GM19328 (cell line): ENCODE results near the gene TJP1.
"Not testable (repeated sequence)": the region's sequence is repeated elsewhere in the genome, so short reads cannot be mapped to it uniquely, and the experiment has no call there.

Experiments
- ATAC-seq: cut with Tn5 transposase; IDR thresholded peaks from one replicate; pipeline ENCODE4 v1.9.1; 2021; ENCODE audit warnings: mild to moderate bottlenecking, moderate library complexity; ENCODE audit not compliant: unreplicated experiment

TJP1 gene

GRCh38 chr15:29708519-29708918 is 113.7 kb downstream of the TJP1 start:
- no peak for ATAC-seq

DNA sequence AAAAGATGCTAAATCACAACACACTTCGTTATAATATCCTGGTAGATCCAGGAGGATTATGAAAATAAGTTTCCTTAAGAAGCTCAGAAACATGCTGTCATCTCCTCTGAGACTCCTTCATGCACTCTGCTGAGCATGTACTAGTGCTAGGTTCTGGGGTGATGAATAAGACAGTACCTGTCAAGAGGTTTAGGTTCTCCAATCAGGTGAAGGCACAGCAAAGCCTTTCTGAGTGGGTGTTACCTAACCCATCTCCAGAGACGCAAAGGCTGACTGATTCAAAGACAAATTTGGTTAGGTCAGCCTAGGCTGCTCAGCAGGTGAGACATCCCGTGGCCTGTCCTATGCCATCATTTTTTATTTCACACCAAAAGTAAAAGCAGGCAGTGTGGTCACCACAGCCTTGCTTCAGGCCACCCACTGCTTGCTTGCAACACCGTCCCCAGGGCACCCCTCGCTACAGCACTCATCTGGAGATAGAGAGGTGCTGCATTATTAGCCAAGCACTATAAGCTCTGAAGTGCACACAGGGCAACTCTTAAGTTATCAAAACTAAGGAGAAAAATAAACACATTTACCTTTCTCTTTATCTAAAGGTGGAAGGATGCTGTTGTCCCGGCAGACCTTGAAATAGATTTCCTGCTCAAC is 117.2 kb downstream of the TJP1 start:
- ATAC-seq, result no peak

GRCh38 chr15:29701151-29701550 is 121.1 kb downstream of the TJP1 start:
- no peak for ATAC-seq

DNA sequence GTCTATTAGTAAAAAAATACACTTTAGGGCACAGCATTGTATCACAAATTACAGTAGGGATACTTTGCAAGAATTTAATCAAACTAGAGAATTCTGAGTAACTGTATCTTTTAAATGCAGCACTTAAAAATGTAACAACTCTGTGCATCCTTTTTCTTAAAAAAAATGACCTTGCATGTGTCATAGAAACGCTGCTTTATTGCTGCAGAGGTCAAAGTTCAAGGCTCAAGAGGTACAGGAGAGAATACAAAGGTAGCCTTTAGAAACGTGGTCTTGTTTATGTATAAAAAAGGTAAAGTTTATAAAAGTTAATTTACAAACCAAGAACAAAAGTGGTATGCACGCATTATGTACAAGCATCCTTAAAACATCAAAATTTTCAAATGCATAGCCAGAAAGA is 122.0 kb downstream of the TJP1 start:
- no peak for ATAC-seq

GRCh38 chr15:29699791-29700190 is 122.5 kb downstream of the TJP1 start:
- no peak for ATAC-seq

DNA sequence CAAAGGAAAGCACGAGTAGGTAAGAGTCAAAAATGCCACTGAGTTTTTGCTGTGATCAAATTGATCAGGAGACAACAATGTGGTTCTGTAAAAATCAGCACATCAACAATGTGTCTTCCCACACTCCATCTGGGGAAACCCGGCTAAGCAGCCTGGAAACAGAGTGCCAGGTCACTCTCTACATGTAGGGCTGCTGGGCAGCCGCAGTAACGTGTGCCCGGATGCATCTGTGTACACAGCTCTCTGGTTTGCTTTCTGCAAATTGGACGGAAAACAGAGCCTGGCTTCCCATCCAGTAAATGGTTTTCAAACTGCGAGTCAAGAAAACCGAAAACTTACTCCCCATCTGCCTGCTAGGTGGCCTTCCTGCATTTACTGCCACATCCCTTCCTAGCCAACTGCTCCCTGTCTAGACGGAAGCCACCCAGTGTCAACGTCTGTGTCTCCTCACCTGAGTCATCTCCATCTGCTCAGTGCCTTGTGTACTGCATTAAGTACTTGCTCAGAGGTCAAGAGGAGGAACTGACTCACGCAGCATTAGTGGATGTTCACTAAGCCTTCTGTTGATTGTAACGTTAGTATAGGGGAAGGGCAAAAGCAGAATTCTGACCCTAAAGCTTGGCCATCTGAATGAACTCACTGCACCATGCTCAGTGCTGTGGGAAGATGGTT is 124.1 kb downstream of the TJP1 start:
- ATAC-seq, result no peak

- no peak for ATAC-seq
Observed at GRCh38 chr15:29696950-29697738, 125.1 kb downstream of the TJP1 start.

DNA sequence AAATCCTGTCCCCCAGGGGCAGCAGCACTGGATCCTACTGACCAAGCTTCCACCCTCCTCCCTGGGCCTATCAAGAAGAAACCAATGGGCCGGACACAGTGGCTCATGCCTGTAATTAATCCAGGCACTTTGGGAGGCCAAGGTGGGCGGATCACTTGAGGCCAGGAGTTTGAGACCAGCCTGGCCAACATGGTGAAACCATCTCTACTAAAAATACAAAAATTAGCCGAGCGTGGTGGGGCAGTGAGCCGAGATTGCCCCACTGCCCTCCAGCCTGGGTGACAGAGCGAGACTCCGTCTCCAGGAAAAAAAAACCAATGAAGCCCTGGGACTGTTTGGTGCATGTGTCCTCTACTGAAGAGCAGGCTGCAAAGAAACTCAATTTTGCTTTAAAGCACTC is 125.8 kb downstream of the TJP1 start:
- ATAC-seq, result not testable (repeated sequence)

DNA sequence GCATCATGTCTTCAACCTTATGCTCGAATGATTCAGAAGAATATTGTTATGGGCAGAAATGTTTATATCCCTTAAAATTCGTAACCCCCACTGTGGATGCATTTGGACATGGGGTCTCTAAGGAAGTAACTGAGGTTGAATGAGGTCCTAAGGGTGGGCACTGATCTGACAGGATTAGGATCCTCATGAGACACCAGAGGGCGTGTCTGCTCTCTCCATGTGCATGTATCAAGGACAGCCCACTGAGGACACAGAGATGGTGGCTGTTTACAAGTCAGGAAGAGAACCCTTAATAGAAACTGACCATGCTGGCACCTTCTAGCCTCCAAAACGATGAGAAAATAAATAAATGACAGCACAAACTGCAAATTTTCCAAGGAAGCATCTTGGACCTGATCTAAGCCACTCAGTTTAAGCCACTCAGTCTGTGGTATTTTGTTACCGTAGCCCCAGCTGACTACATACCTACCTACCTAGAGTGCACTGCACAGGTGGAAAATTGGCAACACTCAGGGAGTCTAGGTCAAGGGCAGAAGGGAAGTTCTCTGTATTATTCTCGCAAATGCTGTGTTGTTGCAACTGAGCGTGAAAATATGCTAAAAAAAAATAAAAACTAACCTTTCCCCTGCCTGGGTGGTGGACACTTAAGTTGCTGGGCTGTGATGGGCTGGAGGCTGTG is 126.6 kb downstream of the TJP1 start:
- ATAC-seq, result no peak

DNA sequence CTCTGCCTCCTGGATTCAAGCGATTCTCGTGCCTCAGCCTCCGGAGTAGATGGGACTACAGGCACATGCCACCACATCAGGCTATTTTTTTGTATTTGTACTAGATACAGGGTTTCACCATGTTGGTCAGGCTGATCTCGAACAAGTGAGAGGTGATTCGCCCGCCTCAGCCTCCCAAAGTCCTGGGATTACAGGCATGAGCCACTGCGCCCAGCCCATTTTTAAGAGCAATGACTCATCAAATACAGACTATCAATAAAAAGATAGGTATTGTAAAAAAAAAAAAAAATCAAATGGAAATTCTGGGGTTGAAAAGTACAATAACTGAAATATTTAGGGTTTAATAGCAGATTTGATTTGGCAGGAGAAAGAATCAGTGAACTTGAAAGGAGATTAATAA is 129.0 kb downstream of the TJP1 start:
- ATAC-seq, result no peak

- no peak for ATAC-seq
Observed at GRCh38 chr15:29692527-29692926, 129.7 kb downstream of the TJP1 start.

- no peak for ATAC-seq
Observed at GRCh38 chr15:29690765-29691475, 131.3 kb downstream of the TJP1 start.

- ATAC-seq, result no peak
Observed at GRCh38 chr15:29689287-29689986, 132.8 kb downstream of the TJP1 start.

- ATAC-seq, result no peak
Observed at GRCh38 chr15:29688506-29689286, 133.6 kb downstream of the TJP1 start.

DNA sequence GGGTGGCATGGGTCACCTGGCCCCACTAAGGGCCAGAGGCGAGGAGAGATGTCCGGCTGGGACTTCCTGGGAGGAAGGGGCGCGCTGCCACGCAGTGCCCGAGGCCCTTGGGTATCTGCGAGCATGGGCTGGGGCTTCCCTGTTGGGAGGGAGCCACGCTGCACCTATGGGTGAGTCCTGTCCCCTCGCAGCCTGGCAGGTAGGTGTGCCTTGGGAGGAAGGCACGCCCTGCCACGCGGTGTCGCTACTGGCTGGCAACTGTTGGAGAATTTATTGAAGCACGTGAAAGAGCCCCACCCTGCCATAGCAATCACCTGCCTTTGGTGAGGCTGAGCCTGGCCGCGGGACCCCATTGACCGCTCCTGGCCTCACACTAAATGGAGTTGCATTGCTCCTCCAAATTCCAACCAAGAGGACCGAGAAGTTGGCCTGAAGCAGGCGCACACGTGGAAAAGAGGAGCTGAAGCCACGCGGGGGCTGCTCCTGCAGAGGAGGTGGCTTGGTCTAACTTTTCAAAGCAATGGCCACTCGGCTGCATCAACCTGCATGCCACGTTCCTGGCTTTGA is 134.2 kb downstream of the TJP1 start:
- no peak for ATAC-seq

- no peak for ATAC-seq
Observed at GRCh38 chr15:29687204-29687815, 135.0 kb downstream of the TJP1 start.

DNA sequence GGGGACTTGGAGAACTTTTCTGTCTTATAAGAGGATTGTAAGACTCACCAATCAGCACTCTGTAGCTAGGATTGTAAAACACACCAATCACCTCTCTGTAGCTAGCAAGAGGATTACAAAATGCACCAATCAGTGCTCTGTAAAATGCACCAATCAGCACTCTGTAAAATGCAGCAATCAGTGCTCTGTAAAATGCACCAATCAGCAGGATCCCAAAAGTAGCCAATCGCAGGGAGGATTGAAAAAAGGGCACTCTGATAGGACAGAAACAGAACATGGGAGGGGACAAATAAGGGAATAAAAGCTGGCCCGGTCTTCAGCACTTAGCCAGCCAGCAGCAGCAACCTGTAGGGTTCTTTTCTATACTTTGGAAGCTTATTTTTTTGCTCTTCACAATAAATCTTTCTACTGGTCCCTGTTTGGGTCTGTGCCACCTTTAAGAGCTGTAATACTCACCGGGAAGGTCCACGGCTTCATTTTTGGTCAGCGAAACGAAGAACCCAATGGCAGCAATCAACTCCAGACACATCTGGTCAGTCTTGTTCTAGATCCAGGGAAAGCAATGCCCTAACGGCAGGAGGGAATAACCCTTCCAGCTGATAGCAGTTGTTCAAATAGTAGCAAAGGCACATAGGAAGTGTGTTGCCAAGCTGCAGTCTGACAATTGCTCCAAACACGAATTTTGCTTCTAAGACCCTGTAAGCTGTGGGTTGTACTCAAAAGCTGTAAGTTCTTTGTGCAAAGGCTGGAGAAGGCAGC is 135.6 kb downstream of the TJP1 start:
- no peak for ATAC-seq

DNA sequence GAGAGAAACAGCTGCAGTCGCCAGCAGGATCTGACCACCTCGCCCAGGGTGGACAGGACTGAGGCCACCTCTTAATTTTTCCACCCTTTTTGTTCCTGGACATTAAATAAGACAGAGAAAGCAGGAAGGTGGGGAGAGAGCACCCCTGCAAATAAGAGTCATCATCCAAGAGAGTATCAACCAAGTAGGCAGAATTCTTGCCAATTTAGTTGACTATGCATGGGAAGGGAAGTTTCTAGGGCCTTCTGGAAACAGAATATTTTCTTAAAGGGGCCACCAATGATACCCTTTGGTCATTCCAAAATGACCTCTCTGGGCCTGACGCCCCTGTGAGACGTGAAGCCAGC is 136.2 kb downstream of the TJP1 start:
- ATAC-seq, result no peak
